ENCODE results near the gene QRICH2.

Gene QRICH2

GRCh38 chr17:76271669-76272540 is 36.2 kb downstream of the QRICH2 start:
- Histone ChIP-seq H3K9me2 (replicated peaks; ENCODE audit: insufficient read depth, low read length) (no peaks in the 10 kb centered on the region), H3K27me3 (replicated peaks; ENCODE audit: insufficient read depth, low read length) (no peaks in the 10 kb centered on the region), H3K9me3 (replicated peaks; ENCODE audit: insufficient read depth, low read length) (no peaks in the 10 kb centered on the region), H3K4me3 (ENCODE audit: low read length) (no peak overlapping the region), H3K9ac (ENCODE audit: low read length) (no peak overlapping the region), H2AFZ (ENCODE audit: low read length) (no peak overlapping the region), H3F3A (ENCODE audit: insufficient read depth, low read length) (peaks cover 57% of the 10 kb centered on the region), H3K27ac (ENCODE audit: low read length) (no peak overlapping the region), H3K36me3 (replicated peaks; ENCODE audit: insufficient read depth, low read length) (0 out of 2 replicates have a peak, but pooled peaks cover 3% of the 10 kb centered on the region), H3K4me1 (ENCODE audit: low read length) (peaks cover 24% of the 10 kb centered on the region), H3K4me2 (ENCODE audit: low read depth, low read length) (peak overlapping the region; percentile 26; the same call in 1 of the 2 replicates), H3K79me2 (ENCODE audit: low read length) (peaks cover 32% of the 10 kb centered on the region), H4K20me1 (ENCODE audit: insufficient read depth, low read length) (no peaks in the 10 kb centered on the region)
- TF ChIP-seq EZH2phosphoT487 (IDR thresholded peaks at IDR 0.05; ENCODE audit: low read length), result no peak
- TF ChIP-seq CTCF (IDR thresholded peaks at IDR 0.05; ENCODE audit: low read length), result no peak
- TF ChIP-seq EZH2 (optimal IDR thresholded peaks at IDR 0.05; ENCODE audit: low read depth, low read length), result no peak
- DNase-seq, result no peak

GRCh38 chr17:76270770-76271668 is 37.1 kb downstream of the QRICH2 start:
- Histone ChIP-seq H3K9ac (ENCODE audit: low read length) (no peak overlapping the region), H3K79me2 (ENCODE audit: low read length) (peaks cover 41% of the 10 kb centered on the region), H3K4me3 (ENCODE audit: low read length) (no peak overlapping the region), H3K9me2 (replicated peaks; ENCODE audit: insufficient read depth, low read length) (no peaks in the 10 kb centered on the region), H4K20me1 (ENCODE audit: insufficient read depth, low read length) (no peaks in the 10 kb centered on the region), H3K4me1 (ENCODE audit: low read length) (peaks cover 27% of the 10 kb centered on the region), H3F3A (ENCODE audit: insufficient read depth, low read length) (peaks cover 57% of the 10 kb centered on the region), H3K27me3 (replicated peaks; ENCODE audit: insufficient read depth, low read length) (no peaks in the 10 kb centered on the region), H2AFZ (ENCODE audit: low read length) (no peak overlapping the region), H3K9me3 (replicated peaks; ENCODE audit: insufficient read depth, low read length) (no peaks in the 10 kb centered on the region), H3K36me3 (replicated peaks; ENCODE audit: insufficient read depth, low read length) (0 out of 2 replicates have a peak, but pooled peaks cover 6% of the 10 kb centered on the region), H3K4me2 (ENCODE audit: low read depth, low read length) (peak overlapping the region; percentile 26; the same call in 1 of the 2 replicates), H3K27ac (ENCODE audit: low read length) (no peak overlapping the region)
- no peak for TF ChIP-seq CTCF (IDR thresholded peaks at IDR 0.05; ENCODE audit: low read length)
- TF ChIP-seq EZH2phosphoT487 (IDR thresholded peaks at IDR 0.05; ENCODE audit: low read length), result no peak
- TF ChIP-seq EZH2 (optimal IDR thresholded peaks at IDR 0.05; ENCODE audit: low read depth, low read length), result no peak
- no peak for DNase-seq

- H3K79me2 ChIP-seq (ENCODE audit: low read length), result peaks cover 46% of the 10 kb centered on the region
- H3K9ac ChIP-seq (ENCODE audit: low read length), result no peak overlapping the region
- H3K9me2 ChIP-seq (replicated peaks; ENCODE audit: insufficient read depth, low read length), result no peaks in the 10 kb centered on the region
- peaks cover 57% of the 10 kb centered on the region for H3F3A ChIP-seq (ENCODE audit: insufficient read depth, low read length)
- H3K4me2 ChIP-seq (ENCODE audit: low read depth, low read length), result no peak overlapping the region
- H4K20me1 ChIP-seq (ENCODE audit: insufficient read depth, low read length), result no peaks in the 10 kb centered on the region
- no peak overlapping the region for H3K4me3 ChIP-seq (ENCODE audit: low read length)
- H3K9me3 ChIP-seq (replicated peaks; ENCODE audit: insufficient read depth, low read length), result no peaks in the 10 kb centered on the region
- DNase-seq, result no peak
- no peak for TF ChIP-seq EZH2 (optimal IDR thresholded peaks at IDR 0.05; ENCODE audit: low read depth, low read length)
- TF ChIP-seq EZH2phosphoT487 (IDR thresholded peaks at IDR 0.05; ENCODE audit: low read length), result no peak
- no peak for TF ChIP-seq CTCF (IDR thresholded peaks at IDR 0.05; ENCODE audit: low read length)
- H3K27ac ChIP-seq (ENCODE audit: low read length), result no peak overlapping the region
- H3K36me3 ChIP-seq (replicated peaks; ENCODE audit: insufficient read depth, low read length), result 0 out of 2 replicates have a peak, but pooled peaks cover 6% of the 10 kb centered on the region
- H2AFZ ChIP-seq (ENCODE audit: low read length), result no peak overlapping the region
- no peaks in the 10 kb centered on the region for H3K27me3 ChIP-seq (replicated peaks; ENCODE audit: insufficient read depth, low read length)
- H3K4me1 ChIP-seq (ENCODE audit: low read length), result peaks cover 27% of the 10 kb centered on the region
These were observed 37.9 kb downstream of the QRICH2 start for GRCh38 chr17:76270127-76270592.

Data from MM.1S (cell line).